ENCODE results near the gene RSPH3. TPM values are rescaled to one million over a fixed set of nuclear protein-coding genes. Genes with fewer than 3 reads are reported as not detected.

RSPH3 gene
- total RNA-seq, 1 experiment from 2014 or later, result 24.7 TPM

- no peaks in the 10 kb centered on the region for H3K9me2 ChIP-seq (ENCODE audit: insufficient read depth)
- no TSS peak for BruUV-seq (replicated peaks)
- no peak overlapping the region for H2AFZ ChIP-seq (ENCODE audit: low read depth, low read length, poor library complexity, severe bottlenecking)
- H3K4me3 ChIP-seq (replicated peaks in 1 of 2; ENCODE audit: low read depth in 1 of 2, low read length in 2 of 2), result no peak overlapping the region
- ATAC-seq, result no peak
- intact Hi-C loops (cut with micrococcal nuclease), result no loop called here
- no peaks in the 10 kb centered on the region for H4K20me1 ChIP-seq (ENCODE audit: insufficient read depth)
- no peak for DNase-seq (ENCODE audit: low read depth, low spot score)
- ChIA-PET CTCF (no interaction called here), POLR2A (no interaction called here), RAD21 (ENCODE audit: low non-redundant PET in 1 of 2, low total read pairs in 2 of 2, uncharacterized antibody in 2 of 2, unreplicated experiment in 2 of 2) (no interaction called here)
- H3K36me3 ChIP-seq (ENCODE audit: control insufficient read depth in 1 of 2, insufficient read depth in 2 of 2, low read length in 2 of 2), result peaks cover 0 to 42% of the 10 kb centered on the region in 2 experiments; a peak in 2 of 4 replicates
- no peak overlapping the region for H3K9ac ChIP-seq (ENCODE audit: low read length)
- peaks cover 37% of the 10 kb centered on the region for H3K79me2 ChIP-seq (ENCODE audit: insufficient read depth, low read length)
- no peaks in the 10 kb centered on the region for H3K27me3 ChIP-seq (ENCODE audit: insufficient read depth, low read length)
- TF ChIP-seq SIN3A (IDR thresholded peaks at IDR 0.05; ENCODE audit: low read depth) (no peak), CBX3 (IDR thresholded peaks at IDR 0.05; ENCODE audit: low read depth) (peak; percentile 88), RAD21 (IDR thresholded peaks at IDR 0.05; ENCODE audit: low read depth) (no peak), SP1 (IDR thresholded peaks at IDR 0.05; ENCODE audit: low read depth) (no peak), EZH2 (IDR thresholded peaks at IDR 0.05) (no peak)
- TF ChIP-seq, protein P1, sequence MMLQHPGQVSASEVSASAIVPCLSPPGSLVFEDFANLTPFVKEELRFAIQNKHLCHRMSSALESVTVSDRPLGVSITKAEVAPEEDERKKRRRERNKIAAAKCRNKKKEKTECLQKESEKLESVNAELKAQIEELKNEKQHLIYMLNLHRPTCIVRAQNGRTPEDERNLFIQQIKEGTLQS (IDR thresholded peaks at IDR 0.05), result no peak
- TF ChIP-seq, protein P2, sequence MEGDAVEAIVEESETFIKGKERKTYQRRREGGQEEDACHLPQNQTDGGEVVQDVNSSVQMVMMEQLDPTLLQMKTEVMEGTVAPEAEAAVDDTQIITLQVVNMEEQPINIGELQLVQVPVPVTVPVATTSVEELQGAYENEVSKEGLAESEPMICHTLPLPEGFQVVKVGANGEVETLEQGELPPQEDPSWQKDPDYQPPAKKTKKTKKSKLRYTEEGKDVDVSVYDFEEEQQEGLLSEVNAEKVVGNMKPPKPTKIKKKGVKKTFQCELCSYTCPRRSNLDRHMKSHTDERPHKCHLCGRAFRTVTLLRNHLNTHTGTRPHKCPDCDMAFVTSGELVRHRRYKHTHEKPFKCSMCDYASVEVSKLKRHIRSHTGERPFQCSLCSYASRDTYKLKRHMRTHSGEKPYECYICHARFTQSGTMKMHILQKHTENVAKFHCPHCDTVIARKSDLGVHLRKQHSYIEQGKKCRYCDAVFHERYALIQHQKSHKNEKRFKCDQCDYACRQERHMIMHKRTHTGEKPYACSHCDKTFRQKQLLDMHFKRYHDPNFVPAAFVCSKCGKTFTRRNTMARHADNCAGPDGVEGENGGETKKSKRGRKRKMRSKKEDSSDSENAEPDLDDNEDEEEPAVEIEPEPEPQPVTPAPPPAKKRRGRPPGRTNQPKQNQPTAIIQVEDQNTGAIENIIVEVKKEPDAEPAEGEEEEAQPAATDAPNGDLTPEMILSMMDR (IDR thresholded peaks at IDR 0.05 in 2 of 3, conservative IDR thresholded peaks at IDR 0.05 in 1 of 3; ENCODE audit: borderline replicate concordance in 1 of 3, insufficient read depth in 1 of 3, low read depth in 2 of 3, low read length in 2 of 3), result no peak
- peaks cover 8 to 13% of the 10 kb centered on the region in 2 experiments; a peak in 3 of 4 replicates for H3K9me3 ChIP-seq (ENCODE audit: control insufficient read depth in 1 of 2, insufficient read depth in 1 of 2, low read depth in 1 of 2, low read length in 2 of 2)
- no peak overlapping the region for H3K4me2 ChIP-seq (ENCODE audit: low read length)
- peaks cover 0 to 20% of the 10 kb centered on the region in 2 experiments; a peak in 2 of 4 replicates for H3K4me1 ChIP-seq (ENCODE audit: control insufficient read depth in 1 of 2, insufficient read depth in 2 of 2, low read length in 2 of 2)
- no peak overlapping the region for H3K27ac ChIP-seq (ENCODE audit: low read depth, low read length)
Measured at GRCh38 chr6:158969148-158969547, 30.9 kb downstream of the RSPH3 start.

Measured in HCT116 (cell line).